IMR-90 (cell line): ENCODE results near the gene KAZN. TPM values are rescaled to one million over a fixed set of nuclear protein-coding genes. Genes with fewer than 3 reads are reported as not detected.

Source experiments
- ATAC-seq: fragments of 200-7000 bp; cut with Tn5 transposase; 2 replicates; pipeline ENCODE4 v1.9.1; 2020; ENCODE audit warnings: low read depth, mild to moderate bottlenecking, moderate library complexity
- BruUV-seq: library from RNA; stranded (reverse); fragments of 400-500 nt; replicated peaks from 2 replicates; lab custom pipeline; 2021; lab: Mats Ljungman, UMichigan
- CTCF ChIA-PET: fragments of 300-600 bp; formaldehyde crosslinking; extraction: SDS; loops from one replicate; lab custom pipeline; 2021; ENCODE audit warnings: antibody characterized with exemption; lab: Yijun Ruan, JAX
- POLR2A ChIA-PET: fragments of 300-600 bp; sonication (Branson Sonifier 250); formaldehyde crosslinking; loops from one replicate; lab custom pipeline; 2022; ENCODE audit warnings: antibody characterized with exemption; ENCODE audit not compliant: unreplicated experiment; lab: Charles Lee
- DNase-seq: peaks from one replicate; pipeline ENCODE4 v3.0.0; 2013
- H2AFZ ChIP-seq: replicated peaks from 2 replicates; pipeline ENCODE3; 2013; ENCODE audit warnings: low read length, mild to moderate bottlenecking; ENCODE audit not compliant: poor library complexity
- H2AK5ac ChIP-seq: 2 replicates; pipeline ENCODE4 v1.6.1; 2013; ENCODE audit warnings: low read depth, low read length, inconsistent platforms
- H2AK9ac ChIP-seq: replicated peaks from 2 replicates; pipeline ENCODE3; 2013; ENCODE audit warnings: mild to moderate bottlenecking, low read depth, low read length, moderate library complexity; ENCODE audit not compliant: poor library complexity
- H2BK120ac ChIP-seq: 2 replicates; pipeline ENCODE4 v1.6.1; 2013; ENCODE audit warnings: low read depth, low read length, inconsistent platforms
- H2BK15ac ChIP-seq: 3 replicates; pipeline ENCODE4 v1.6.1; 2013; ENCODE audit warnings: low read depth, low read length, inconsistent platforms
- H2BK20ac ChIP-seq: 2 replicates; pipeline ENCODE4 v1.6.1; 2013; ENCODE audit warnings: low read depth, mild to moderate bottlenecking, inconsistent platforms, low read length, moderate library complexity
- H2BK5ac ChIP-seq: 2 replicates; pipeline ENCODE4 v1.6.1; 2013; ENCODE audit warnings: mild to moderate bottlenecking, low read depth, low read length, inconsistent platforms; ENCODE audit not compliant: poor library complexity, severe bottlenecking
- H3K14ac ChIP-seq: replicated peaks from 2 replicates; pipeline ENCODE4 v1.6.1; 2013; ENCODE audit warnings: low read depth, low read length, inconsistent platforms
- H3K18ac ChIP-seq: 2 replicates; pipeline ENCODE4 v1.6.1; 2013; ENCODE audit warnings: low read depth, low read length, control low read depth
- H3K23ac ChIP-seq: 2 replicates; pipeline ENCODE4 v1.6.1; 2013; ENCODE audit warnings: low read depth, low read length, inconsistent platforms
- H3K27ac ChIP-seq: 2 replicates; pipeline ENCODE4 v1.5.1; 2013; ENCODE audit warnings: mild to moderate bottlenecking, control low read depth, low read length; ENCODE audit not compliant: insufficient read depth
- H3K27me3 ChIP-seq: 2 replicates; pipeline ENCODE4 v1.6.1; 2013; ENCODE audit warnings: low read length; ENCODE audit not compliant: control insufficient read depth, insufficient read depth
- H3K36me3 ChIP-seq: 2 replicates; pipeline ENCODE4 v1.6.1; 2013; ENCODE audit warnings: low read length, mixed read lengths; ENCODE audit not compliant: control insufficient read depth, insufficient read depth
- H3K4ac ChIP-seq: 2 replicates; pipeline ENCODE4 v1.6.1; 2013; ENCODE audit warnings: low read depth, low read length, inconsistent platforms
- H3K4me1 ChIP-seq: 2 replicates; pipeline ENCODE4 v1.6.1; 2013; ENCODE audit warnings: low read length, mixed read lengths; ENCODE audit not compliant: control insufficient read depth, insufficient read depth
- H3K4me2 ChIP-seq: 2 replicates; pipeline ENCODE4 v1.6.1; 2013; ENCODE audit warnings: low read depth, mild to moderate bottlenecking, control low read depth, low read length, moderate library complexity
- H3K4me3 ChIP-seq: 2 replicates; pipeline ENCODE4 v1.5.1; 2013; ENCODE audit warnings: low read depth, mild to moderate bottlenecking, control low read depth, low read length, moderate library complexity; ENCODE audit not compliant: insufficient read depth
- H3K56ac ChIP-seq: 2 replicates; pipeline ENCODE4 v1.6.1; 2013; ENCODE audit warnings: low read length, inconsistent platforms; ENCODE audit not compliant: insufficient read depth; ENCODE audit errors: extremely low read depth
- H3K79me1 ChIP-seq, 2 experiments: 2 replicates each; pipeline ENCODE4 v1.6.1; 2013; ENCODE audit warnings: low read length in 2 of 2, inconsistent platforms in 1 of 2, low read depth in 1 of 2
- H3K9ac ChIP-seq: 2 replicates; pipeline ENCODE4 v1.6.1; 2013; ENCODE audit warnings: low read depth, low read length, control low read depth
- H3K9me1 ChIP-seq: 2 replicates; pipeline ENCODE4 v1.6.1; 2013; ENCODE audit warnings: low read length, inconsistent platforms; ENCODE audit not compliant: insufficient read depth
- H3K9me3 ChIP-seq: 2 replicates; pipeline ENCODE4 v1.6.1; 2013; ENCODE audit warnings: low read length; ENCODE audit not compliant: control insufficient read depth, insufficient read depth
- H4K20me1 ChIP-seq: 2 replicates; pipeline ENCODE4 v1.6.1; 2013; ENCODE audit warnings: low read length, inconsistent platforms; ENCODE audit not compliant: insufficient read depth
- H4K5ac ChIP-seq: 2 replicates; pipeline ENCODE4 v1.6.1; 2013; ENCODE audit warnings: mild to moderate bottlenecking, low read depth, low read length, control low read depth
- H4K8ac ChIP-seq, 2 experiments: 2 replicates each; pipeline ENCODE4 v1.6.1; 2013; ENCODE audit warnings: low read depth in 2 of 2, low read length in 2 of 2, control low read depth in 1 of 2, inconsistent platforms in 1 of 2
- H4K91ac ChIP-seq: 2 replicates; pipeline ENCODE4 v1.6.1; 2013; ENCODE audit warnings: low read depth, low read length, inconsistent platforms; ENCODE audit not compliant: insufficient read depth
- BHLHE40 ChIP-seq: fragments of 150-350 bp; IDR thresholded peaks from 2 replicates; pipeline ENCODE4 v1.6.1; 2016; ENCODE audit warnings: mild to moderate bottlenecking, low read depth, low read length
- CEBPB ChIP-seq: IDR thresholded peaks from 2 replicates; pipeline ENCODE4 v1.6.1; 2012; ENCODE audit warnings: low read depth, low read length, improper control_type of control experiment
- CHD1 ChIP-seq: IDR thresholded peaks from 2 replicates; pipeline ENCODE4 v1.6.1; 2012; ENCODE audit warnings: low read depth, low read length, improper control_type of control experiment
- FOS ChIP-seq: fragments of 150-350 bp; IDR thresholded peaks from 2 replicates; pipeline ENCODE4 v1.6.1; 2016; ENCODE audit warnings: low read depth, low read length
- MAFK ChIP-seq: IDR thresholded peaks from 2 replicates; pipeline ENCODE4 v1.6.1; 2012; ENCODE audit warnings: low read depth, low read length, improper control_type of control experiment
- MAZ ChIP-seq: IDR thresholded peaks from 2 replicates; pipeline ENCODE4 v1.6.1; 2012; ENCODE audit warnings: low read depth, mild to moderate bottlenecking, low read length, improper control_type of control experiment, moderate library complexity, borderline replicate concordance
- MXI1 ChIP-seq: IDR thresholded peaks from 2 replicates; pipeline ENCODE4 v1.6.1; 2012; ENCODE audit warnings: low read depth, mild to moderate bottlenecking, low read length, moderate library complexity, borderline replicate concordance
- NFE2L2 ChIP-seq: fragments of 150-350 bp; IDR thresholded peaks from 2 replicates; pipeline ENCODE4 v1.6.1; 2016; ENCODE audit warnings: low read depth, mild to moderate bottlenecking, low read length
- POLR2A ChIP-seq: IDR thresholded peaks from 2 replicates; pipeline ENCODE4 v1.6.1; 2012; ENCODE audit warnings: mild to moderate bottlenecking, low read depth, low read length
- RAD21 ChIP-seq: IDR thresholded peaks from 2 replicates; pipeline ENCODE4 v1.6.1; 2012; ENCODE audit warnings: low read length, improper control_type of control experiment
- RCOR1 ChIP-seq: IDR thresholded peaks from 2 replicates; pipeline ENCODE4 v1.6.1; 2012; ENCODE audit warnings: mild to moderate bottlenecking, low read length, improper control_type of control experiment; ENCODE audit not compliant: insufficient replicate concordance
- RFX5 ChIP-seq: IDR thresholded peaks from 2 replicates; pipeline ENCODE4 v1.8.0; 2012; ENCODE audit warnings: low read depth, mild to moderate bottlenecking, low read length, moderate library complexity
- SMC3 ChIP-seq: fragments of 150-350 bp; IDR thresholded peaks from 2 replicates; pipeline ENCODE4 v1.6.1; 2016; ENCODE audit warnings: low read depth, mild to moderate bottlenecking, antibody characterized with exemption, low read length, moderate library complexity
- WGBS, 2 experiments: methylation state at CpG; one replicate each; pipeline versions ENCODE4 v1.1.5 to v1.1.7; 2013; ENCODE audit warnings: missing lambda C conversion rate in 2 of 2; ENCODE audit not compliant: insufficient read length in 1 of 2; ENCODE audit errors: extremely low coverage in 2 of 2; 5-methylcytosine and 5-hydroxymethylcytosine counted together
- dilution Hi-C: fragments of 300-500 bp; cut with HindIII; formaldehyde crosslinking; loops from one replicate; pipeline ENCODE4 v1.14.3; 2018; ENCODE audit warnings: low sequenced_read_pairs; ENCODE audit not compliant: unreplicated experiment
- in situ Hi-C: fragments of 300-500 bp; cut with MboI; formaldehyde crosslinking; loops from 3 replicates; pipeline ENCODE4 v1.14.3; 2019; ENCODE audit warnings: low sequenced_read_pairs, inconsistent platforms, mixed read lengths
- intact Hi-C: fragments of 100-400 bp; cut with micrococcal nuclease; formaldehyde crosslinking; loops from 2 replicates; pipeline ENCODE4 v1.10.0; 2022
- polyA plus RNA-seq, 3 experiments: library from polyadenylated mRNA; depleted of rRNA; stranded (reverse); fragments of >200 nt; gene quantifications; 2 replicates each; pipeline ENCODE4 v1.2.3, GENCODE V29; 2012; ENCODE audit warnings: low replicate concordance in 1 of 3
- total RNA-seq: library from RNA; depleted of rRNA; stranded (reverse); fragments of >200 nt; gene quantifications from 2 replicates; pipeline ENCODE4 v1.2.3, GENCODE V29; 2012
- TF ChIP-seq, protein P1 (sequence below): conservative IDR thresholded peaks from 2 replicates; pipeline ENCODE4 v1.5.1; 2012; ENCODE audit warnings: mild to moderate bottlenecking, low read depth, low read length, improper control_type of control experiment
- TF ChIP-seq, protein P2 (sequence below): fragments of 150-350 bp; IDR thresholded peaks from 2 replicates; pipeline ENCODE4 v1.6.1; 2016; ENCODE audit warnings: low read depth, mild to moderate bottlenecking, low read length, moderate library complexity, borderline replicate concordance
- TF ChIP-seq, protein P3 (sequence below): fragments of 150-350 bp; IDR thresholded peaks from 2 replicates; pipeline ENCODE4 v1.6.1; 2017; ENCODE audit warnings: mild to moderate bottlenecking, antibody characterized with exemption, low read length, low read depth

Gene KAZN
- total and polyA plus RNA-seq, 2 of the 4 experiments (the other 2 are of a cell fraction) = 5.2 to 10.5 TPM

DNA sequence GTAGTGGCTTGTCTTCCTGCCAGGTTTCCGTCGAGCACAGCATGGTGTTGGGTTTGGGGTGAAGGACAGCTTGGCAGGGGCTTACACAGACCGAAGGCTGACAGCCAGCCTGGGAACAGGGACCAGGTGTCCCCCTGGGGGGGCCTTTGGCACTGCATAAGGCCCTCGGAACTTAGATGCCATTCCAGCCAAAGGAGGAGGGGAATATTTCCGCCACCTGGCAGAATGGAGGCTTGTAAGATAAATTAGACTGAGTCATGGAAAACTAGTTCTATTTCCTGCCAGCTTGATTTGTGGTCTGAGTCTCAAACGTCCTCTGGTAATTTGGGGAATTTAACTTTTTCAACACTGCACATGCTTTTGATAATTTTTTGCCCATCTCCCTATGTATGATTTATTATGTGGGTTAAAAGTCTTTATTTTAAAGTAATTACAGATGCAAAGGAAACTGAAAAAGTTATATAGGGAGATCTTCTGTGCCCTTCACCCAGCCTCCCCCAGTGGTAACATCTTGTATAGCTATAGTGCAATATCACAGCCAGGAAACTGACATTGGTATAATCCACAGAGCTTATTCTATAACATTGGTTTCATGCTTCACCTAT, 543.6 kb downstream of the KAZN start:
- no TSS peak for BruUV-seq

More for the DNA sequence above, 543.6 kb downstream of the KAZN start:
- H2BK120ac ChIP-seq = no peak overlapping the region
- H2AK5ac ChIP-seq = no peak overlapping the region
- no peak overlapping the region for H2BK15ac ChIP-seq
- no peak overlapping the region for H3K14ac ChIP-seq
- H2AK9ac ChIP-seq = no peak overlapping the region
- peak; percentile 52 for DNase-seq
- H3K18ac ChIP-seq = no peak overlapping the region
- H3K4me3 ChIP-seq = no peak overlapping the region
- H4K20me1 ChIP-seq = no peaks in the 10 kb centered on the region
- 40% methylated on average over 1 of the region's 6 CpGs; no CpG with 5 or more reads in 1 of the 2 experiments for WGBS, 2 experiments
- in situ Hi-C loops = no loop called here
- H4K91ac ChIP-seq = no peak overlapping the region
- H2AFZ ChIP-seq = no peak overlapping the region
- H3K4ac ChIP-seq = no peak overlapping the region
- dilution Hi-C loops = no loop called here
- H3K23ac ChIP-seq = no peak overlapping the region
- no peak for ATAC-seq
- H3K4me2 ChIP-seq = no peak overlapping the region
- ChIA-PET POLR2A (no interaction called here), CTCF (interaction anchor here (1.1 to 1.3 kb wide), 5 partner anchors 9 to 130 kb away, joined by 3 to 5 read pairs (median 4); partner anchors contain the start of gene TMEM51)
- H4K8ac ChIP-seq = no peak overlapping the region
- peaks cover 6% of the 10 kb centered on the region; the same call in 1 of the 2 replicates for H3K27me3 ChIP-seq
- H2BK5ac ChIP-seq = no peak overlapping the region
- H3K9ac ChIP-seq = no peak overlapping the region
- no peaks in the 10 kb centered on the region for H3K9me3 ChIP-seq
- no peak overlapping the region for H3K27ac ChIP-seq
- H3K9me1 ChIP-seq = no peaks in the 10 kb centered on the region
- H4K5ac ChIP-seq = no peak overlapping the region
- no peak overlapping the region for H3K56ac ChIP-seq
- H2BK20ac ChIP-seq = no peak overlapping the region
- intact Hi-C loops = no loop called here
- H3K36me3 ChIP-seq = no peaks in the 10 kb centered on the region
- H3K79me1 ChIP-seq = no peaks in the 10 kb centered on the region
- TF ChIP-seq, protein P1, sequence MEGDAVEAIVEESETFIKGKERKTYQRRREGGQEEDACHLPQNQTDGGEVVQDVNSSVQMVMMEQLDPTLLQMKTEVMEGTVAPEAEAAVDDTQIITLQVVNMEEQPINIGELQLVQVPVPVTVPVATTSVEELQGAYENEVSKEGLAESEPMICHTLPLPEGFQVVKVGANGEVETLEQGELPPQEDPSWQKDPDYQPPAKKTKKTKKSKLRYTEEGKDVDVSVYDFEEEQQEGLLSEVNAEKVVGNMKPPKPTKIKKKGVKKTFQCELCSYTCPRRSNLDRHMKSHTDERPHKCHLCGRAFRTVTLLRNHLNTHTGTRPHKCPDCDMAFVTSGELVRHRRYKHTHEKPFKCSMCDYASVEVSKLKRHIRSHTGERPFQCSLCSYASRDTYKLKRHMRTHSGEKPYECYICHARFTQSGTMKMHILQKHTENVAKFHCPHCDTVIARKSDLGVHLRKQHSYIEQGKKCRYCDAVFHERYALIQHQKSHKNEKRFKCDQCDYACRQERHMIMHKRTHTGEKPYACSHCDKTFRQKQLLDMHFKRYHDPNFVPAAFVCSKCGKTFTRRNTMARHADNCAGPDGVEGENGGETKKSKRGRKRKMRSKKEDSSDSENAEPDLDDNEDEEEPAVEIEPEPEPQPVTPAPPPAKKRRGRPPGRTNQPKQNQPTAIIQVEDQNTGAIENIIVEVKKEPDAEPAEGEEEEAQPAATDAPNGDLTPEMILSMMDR = no peak
- no peak for TF ChIP-seq MAFK
- no peak for TF ChIP-seq POLR2A
- TF ChIP-seq CEBPB = no peak
- TF ChIP-seq BHLHE40 = no peak
- no peak for TF ChIP-seq RCOR1
- TF ChIP-seq, protein P2, sequence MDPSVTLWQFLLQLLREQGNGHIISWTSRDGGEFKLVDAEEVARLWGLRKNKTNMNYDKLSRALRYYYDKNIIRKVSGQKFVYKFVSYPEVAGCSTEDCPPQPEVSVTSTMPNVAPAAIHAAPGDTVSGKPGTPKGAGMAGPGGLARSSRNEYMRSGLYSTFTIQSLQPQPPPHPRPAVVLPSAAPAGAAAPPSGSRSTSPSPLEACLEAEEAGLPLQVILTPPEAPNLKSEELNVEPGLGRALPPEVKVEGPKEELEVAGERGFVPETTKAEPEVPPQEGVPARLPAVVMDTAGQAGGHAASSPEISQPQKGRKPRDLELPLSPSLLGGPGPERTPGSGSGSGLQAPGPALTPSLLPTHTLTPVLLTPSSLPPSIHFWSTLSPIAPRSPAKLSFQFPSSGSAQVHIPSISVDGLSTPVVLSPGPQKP = no peak
- TF ChIP-seq FOS = no peak
- no peak for TF ChIP-seq RAD21
- TF ChIP-seq RFX5 = no peak
- TF ChIP-seq, protein P3, sequence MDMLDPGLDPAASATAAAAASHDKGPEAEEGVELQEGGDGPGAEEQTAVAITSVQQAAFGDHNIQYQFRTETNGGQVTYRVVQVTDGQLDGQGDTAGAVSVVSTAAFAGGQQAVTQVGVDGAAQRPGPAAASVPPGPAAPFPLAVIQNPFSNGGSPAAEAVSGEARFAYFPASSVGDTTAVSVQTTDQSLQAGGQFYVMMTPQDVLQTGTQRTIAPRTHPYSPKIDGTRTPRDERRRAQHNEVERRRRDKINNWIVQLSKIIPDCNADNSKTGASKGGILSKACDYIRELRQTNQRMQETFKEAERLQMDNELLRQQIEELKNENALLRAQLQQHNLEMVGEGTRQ = no peak
- no peak for TF ChIP-seq MAZ
- no peak for TF ChIP-seq SMC3
- no peak for TF ChIP-seq CHD1
- no peak for TF ChIP-seq MXI1
- no peak for TF ChIP-seq NFE2L2
- no peaks in the 10 kb centered on the region; the same call in 1 of the 2 replicates for H3K4me1 ChIP-seq
